HG02840 (cell line): ENCODE measurements around the gene C1QTNF7.

Source experiments
- ATAC-seq: cut with Tn5 transposase; IDR thresholded peaks from one replicate; pipeline ENCODE4 v1.9.1; 2021; ENCODE audit warnings: mild to moderate bottlenecking, moderate library complexity, moderate number of reproducible peaks; ENCODE audit not compliant: unreplicated experiment, low FRiP score

Gene C1QTNF7

GRCh38 chr4:15413010-15413622, 14.7 kb upstream of the C1QTNF7 start:
- ATAC-seq, result no peak

DNA sequence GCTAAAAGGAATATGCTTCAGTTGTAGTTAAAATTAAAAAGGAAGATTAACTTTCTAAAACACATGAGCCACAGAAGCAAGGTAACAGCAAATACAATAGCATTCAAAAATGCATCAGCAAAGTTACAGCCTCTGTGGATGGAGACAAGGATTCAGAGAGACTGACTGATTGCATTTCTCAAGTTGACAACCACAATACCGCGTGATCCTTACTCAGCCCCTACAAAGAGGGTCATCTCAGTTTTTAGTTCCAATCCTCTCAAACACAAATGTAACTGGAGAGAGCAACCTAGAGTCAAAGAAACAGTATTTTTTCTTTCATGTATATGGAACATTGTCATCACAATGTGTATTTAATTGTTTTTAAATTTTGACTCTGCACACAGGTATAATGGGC, 14.2 kb upstream of the C1QTNF7 start:
- no peak for ATAC-seq

- ATAC-seq, result no peak
These were observed 13.2 kb upstream of the C1QTNF7 start for GRCh38 chr4:15414551-15415091.

- ATAC-seq, result no peak
These were observed 11.2 kb upstream of the C1QTNF7 start for GRCh38 chr4:15416357-15417232.

DNA sequence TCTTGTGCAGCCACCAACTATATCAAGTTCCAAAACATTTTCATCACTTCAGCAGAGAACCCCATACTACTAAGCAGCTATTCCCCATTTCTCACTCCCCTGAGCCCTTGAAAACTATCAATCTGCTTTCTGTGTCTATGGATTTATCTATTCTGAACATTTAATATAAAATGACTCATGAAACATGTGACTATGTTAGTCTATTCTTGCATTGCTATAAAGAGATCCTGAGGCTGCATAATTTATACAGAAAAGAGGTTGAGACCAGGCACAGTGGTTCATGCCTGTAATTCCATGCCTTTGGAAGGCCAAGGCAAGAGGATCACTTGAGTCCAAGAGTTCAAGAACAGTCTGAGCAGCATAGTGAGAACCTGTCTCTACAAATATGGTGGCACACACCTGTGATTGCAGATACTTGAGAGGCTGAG, 10.6 kb upstream of the C1QTNF7 start:
- no peak for ATAC-seq

DNA sequence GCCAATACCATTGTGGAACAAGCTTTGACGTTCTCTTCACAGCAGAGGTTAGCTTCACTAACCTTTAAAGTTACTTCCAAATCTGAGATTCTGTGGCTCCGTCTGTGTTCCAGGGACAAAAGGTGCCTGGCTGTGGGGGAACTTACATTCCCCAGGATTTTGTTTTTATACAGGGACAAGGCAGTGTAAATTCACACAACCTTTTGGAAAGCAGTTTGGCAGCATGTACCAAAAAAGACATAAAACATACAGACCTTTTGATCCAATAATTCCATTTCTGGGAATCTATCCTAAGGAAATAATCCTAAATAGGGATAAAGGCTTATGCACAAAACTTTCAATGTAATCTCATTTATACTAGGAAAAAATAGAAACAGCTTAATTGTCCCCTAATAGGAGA, 8.9 kb upstream of the C1QTNF7 start:
- no peak for ATAC-seq

DNA sequence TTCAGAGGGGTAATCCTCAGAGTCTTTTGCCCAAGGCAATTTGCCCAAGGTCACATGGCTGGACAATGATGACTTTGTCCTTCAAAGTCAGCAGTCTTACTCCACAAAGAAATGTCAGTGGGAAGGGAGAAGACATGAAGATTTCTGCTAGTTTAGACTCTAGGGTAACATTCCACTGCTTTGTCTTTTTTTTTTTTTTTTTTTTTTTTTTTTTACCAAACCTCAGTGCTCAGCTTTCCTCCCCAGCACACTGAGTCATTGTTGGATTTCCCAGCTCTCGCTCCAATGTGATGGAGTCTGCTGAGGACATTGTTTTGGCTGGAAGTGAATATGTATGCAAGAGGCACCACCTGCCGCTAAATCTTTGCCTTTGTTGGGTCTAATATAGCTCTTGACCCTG, 7.2 kb upstream of the C1QTNF7 start:
- no peak for ATAC-seq

GRCh38 chr4:15423285-15423711, 4.5 kb upstream of the C1QTNF7 start:
- ATAC-seq, result no peak

GRCh38 chr4:15425520-15425919, 2.3 kb upstream of the C1QTNF7 start:
- ATAC-seq, result no peak

DNA sequence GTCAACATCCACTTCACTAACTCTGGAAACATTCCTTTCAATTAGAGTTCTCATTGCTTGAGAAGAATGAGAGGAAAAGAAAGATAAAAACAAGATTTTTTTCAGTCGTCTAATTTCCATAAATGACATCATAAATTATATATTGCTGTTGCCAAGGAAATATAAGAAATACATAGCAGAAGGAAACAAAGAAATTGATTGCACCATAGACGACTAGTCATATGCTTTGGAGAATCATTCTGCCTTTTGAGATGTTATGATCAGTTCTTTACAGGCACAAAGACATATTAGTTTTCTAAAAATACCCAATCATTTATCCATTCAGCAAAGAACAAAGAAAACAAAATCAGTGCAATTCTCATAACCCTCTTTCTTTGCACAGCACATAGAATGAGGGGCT, 672 bp upstream of the C1QTNF7 start:
- no peak for ATAC-seq

GRCh38 chr4:15428611-15429010, 778 bp downstream of the C1QTNF7 start:
- no peak for ATAC-seq

DNA sequence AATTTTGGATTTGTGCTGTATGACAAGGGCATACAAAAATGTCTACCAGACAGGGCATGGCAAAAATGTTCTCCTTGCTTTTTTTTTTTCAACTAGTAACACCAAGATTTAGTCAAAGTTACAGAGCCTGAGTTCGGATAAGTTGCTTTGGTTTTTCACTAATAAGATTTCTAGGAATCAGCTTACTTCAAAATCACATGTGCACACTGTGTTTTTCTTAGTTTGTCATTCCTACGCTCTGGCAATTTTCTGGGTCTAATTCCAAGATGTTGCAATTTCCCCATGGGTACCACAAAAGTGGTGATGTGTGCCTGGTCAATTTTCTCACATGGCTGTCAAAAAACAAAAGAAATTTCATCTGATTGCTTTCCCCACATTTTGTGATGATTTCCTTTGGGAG, 6.3 kb downstream of the C1QTNF7 start:
- no peak for ATAC-seq

DNA sequence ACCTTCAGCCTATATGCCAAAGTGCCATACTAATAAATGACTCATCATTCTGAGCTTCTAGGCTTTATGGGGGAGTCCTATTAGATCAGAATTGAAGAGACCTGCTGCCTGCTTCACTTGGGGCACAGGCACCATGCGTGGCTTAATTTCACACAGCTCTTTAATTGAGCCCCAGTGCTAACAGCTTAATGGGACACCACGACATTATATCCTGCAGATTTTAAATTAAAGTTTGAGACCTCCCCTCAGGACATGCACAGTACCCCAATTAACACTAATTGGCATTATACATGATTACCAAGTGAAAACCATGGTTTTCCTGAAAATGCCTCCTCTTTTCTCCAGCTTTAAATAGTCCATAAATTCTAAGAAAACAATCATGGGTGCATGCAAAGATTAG, 6.8 kb downstream of the C1QTNF7 start:
- no peak for ATAC-seq

GRCh38 chr4:15436513-15436912, 8.7 kb downstream of the C1QTNF7 start:
- no peak for ATAC-seq

DNA sequence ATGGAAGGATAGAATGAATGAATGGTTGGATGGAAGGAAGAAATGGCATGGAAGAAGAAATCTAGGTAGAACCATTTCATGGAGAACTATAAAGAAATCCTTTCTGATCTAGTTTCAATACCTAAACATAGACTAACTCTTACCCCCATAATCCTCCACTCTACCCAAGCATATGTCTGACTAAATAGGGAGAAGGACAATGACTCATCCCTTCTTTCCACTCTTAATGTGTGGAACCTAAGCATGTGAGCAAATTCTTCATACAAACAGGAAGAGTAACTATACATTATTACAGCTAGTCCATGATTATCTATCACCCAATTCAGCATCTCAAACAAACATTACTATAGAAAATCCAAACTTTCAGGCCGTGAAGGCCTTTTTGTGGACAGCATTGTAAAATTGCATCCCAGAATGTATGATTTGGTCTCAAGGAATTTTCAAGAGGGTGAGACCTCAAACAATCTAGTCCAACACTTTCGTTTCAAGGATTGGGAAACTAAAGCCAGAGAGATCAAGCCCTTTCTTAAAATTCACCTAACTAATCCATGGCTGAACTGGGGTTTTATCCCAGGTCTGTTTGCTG, 11.2 kb downstream of the C1QTNF7 start:
- ATAC-seq, result no peak

GRCh38 chr4:15443371-15444160, 15.7 kb downstream of the C1QTNF7 start:
- ATAC-seq, result no peak

DNA sequence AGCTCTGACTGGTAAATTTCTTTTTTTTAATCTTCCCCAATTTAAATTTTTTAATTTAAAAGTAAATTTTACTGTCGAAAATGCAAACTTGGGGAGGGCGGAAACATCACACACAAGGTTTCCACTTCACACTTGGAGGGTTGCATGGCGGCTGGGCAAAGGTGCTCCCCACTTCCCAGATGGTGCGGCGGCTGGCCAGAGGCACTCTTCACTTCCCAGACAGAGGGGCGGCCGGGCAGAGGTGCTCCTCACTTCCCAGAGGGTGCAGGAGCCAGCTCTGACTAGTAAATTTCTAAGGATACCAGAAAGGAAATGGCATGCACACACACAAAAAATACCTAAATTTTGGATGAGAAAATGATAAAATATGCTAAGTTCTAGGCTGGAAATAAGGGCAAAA, 16.4 kb downstream of the C1QTNF7 start:
- no peak for ATAC-seq

GRCh38 chr4:15444879-15445547, 17.2 kb downstream of the C1QTNF7 start:
- ATAC-seq, result no peak

DNA sequence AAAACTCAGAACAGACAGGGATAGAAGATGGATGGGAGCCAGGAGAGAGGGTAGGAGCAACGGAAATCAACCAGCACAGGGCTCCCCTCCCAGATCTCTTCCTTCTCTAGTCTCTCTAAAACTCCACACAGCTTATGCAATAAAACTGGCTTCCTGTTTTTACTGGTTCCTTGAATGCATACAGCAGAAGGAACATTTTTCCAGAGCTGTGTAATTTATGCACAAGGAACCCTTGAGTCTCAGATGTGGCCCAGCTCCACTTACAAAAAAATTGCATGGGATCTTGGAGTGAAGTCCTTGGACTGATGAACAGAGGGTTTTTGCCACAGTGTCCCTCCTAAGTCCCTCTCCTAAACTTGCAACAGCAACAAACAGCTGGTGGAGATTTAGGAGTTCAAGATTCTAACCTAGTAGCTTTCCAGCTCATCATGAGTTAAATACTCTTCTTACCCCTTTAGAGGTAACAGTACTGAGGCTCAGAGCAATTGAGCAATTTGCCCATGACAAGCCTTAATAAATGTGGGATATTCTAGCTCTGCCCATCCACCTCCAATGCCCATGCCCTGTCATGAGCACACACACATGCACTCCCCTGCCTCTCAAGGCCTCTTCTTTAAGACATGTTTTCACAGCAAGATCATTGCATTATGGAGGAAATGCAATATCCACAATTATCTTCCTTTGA, 23.5 kb downstream of the C1QTNF7 start:
- no peak for ATAC-seq
